PC-3 (cell line): ENCODE measurements around the gene MYLK2. TPM values are rescaled to one million over a fixed set of nuclear protein-coding genes. Genes with fewer than 3 reads are reported as not detected.

Experiments used
- ATAC-seq: fragments of 200-7000 bp; cut with Tn5 transposase; 2 replicates; pipeline ENCODE4 v1.9.1; 2020; ENCODE audit warnings: mild to moderate bottlenecking, moderate library complexity
- BruUV-seq: library from RNA; stranded (reverse); fragments of 400-500 nt; replicated peaks from 2 replicates; lab custom pipeline; 2021; lab: Mats Ljungman, UMichigan
- CTCF ChIA-PET: fragments of 300-600 bp; sonication (Branson Sonifier 250); formaldehyde crosslinking; loops from one replicate; lab custom pipeline; 2022; ENCODE audit warnings: antibody characterized with exemption; lab: Charles Lee
- POLR2A ChIA-PET: fragments of 300-600 bp; sonication (Branson Sonifier 250); formaldehyde crosslinking; loops from one replicate; lab custom pipeline; 2022; ENCODE audit warnings: antibody characterized with exemption; ENCODE audit not compliant: unreplicated experiment; lab: Charles Lee
- DNase-seq: peaks from one replicate; pipeline ENCODE4 v3.0.0-alpha.2; 2015
- H2AFZ ChIP-seq: fragments of 300-600 bp; sonication (generic); 2 replicates; pipeline ENCODE4 v1.6.0; 2016; ENCODE audit warnings: antibody characterized with exemption, low read length
- H3F3A ChIP-seq: fragments of 300-600 bp; sonication (generic); one replicate; pipeline ENCODE4 v1.6.0; 2017; ENCODE audit warnings: antibody characterized with exemption, low read length, control low read depth, mild to moderate bottlenecking; ENCODE audit not compliant: unreplicated experiment
- H3K27ac ChIP-seq: fragments of 300-600 bp; sonication (generic); 2 replicates; pipeline ENCODE4 v1.5.1; 2016; ENCODE audit warnings: mild to moderate bottlenecking, low read length
- H3K27me3 ChIP-seq: fragments of 300-600 bp; sonication (generic); 2 replicates; pipeline ENCODE4 v1.6.1; 2016; ENCODE audit warnings: low read length, mixed read lengths
- H3K36me3 ChIP-seq: fragments of 300-600 bp; sonication (generic); 2 replicates; pipeline ENCODE4 v1.6.1; 2016; ENCODE audit warnings: low read depth, mixed run types, low read length, mixed read lengths
- H3K4me1 ChIP-seq: fragments of 300-600 bp; sonication (generic); 2 replicates; pipeline ENCODE4 v1.5.1; 2016; ENCODE audit warnings: low read length; ENCODE audit not compliant: insufficient read depth
- H3K4me2 ChIP-seq: fragments of 300-600 bp; sonication (generic); 2 replicates; pipeline ENCODE4 v1.6.0; 2016; ENCODE audit warnings: low read length
- H3K4me3 ChIP-seq: fragments of 300-600 bp; sonication (generic); 2 replicates; pipeline ENCODE4 v1.5.1; 2016; ENCODE audit warnings: mild to moderate bottlenecking, low read length, mixed read lengths
- H3K79me2 ChIP-seq: fragments of 300-600 bp; sonication (generic); 2 replicates; pipeline ENCODE4 v1.6.1; 2017; ENCODE audit warnings: low read length, mixed read lengths
- H3K9ac ChIP-seq: fragments of 300-600 bp; sonication (generic); 2 replicates; pipeline ENCODE4 v1.6.0; 2016; ENCODE audit warnings: mild to moderate bottlenecking, low read length
- H3K9me2 ChIP-seq: fragments of 300-600 bp; sonication (generic); replicated peaks from 2 replicates; pipeline ENCODE4 v1.6.1; 2016; ENCODE audit warnings: mixed run types, low read length, mixed read lengths
- H3K9me3 ChIP-seq: fragments of 300-600 bp; sonication (generic); 2 replicates; pipeline ENCODE4 v1.6.1; 2016; ENCODE audit warnings: low read length, mixed read lengths
- H4K20me1 ChIP-seq: fragments of 300-600 bp; sonication (generic); 2 replicates; pipeline ENCODE4 v1.6.1; 2016; ENCODE audit warnings: low read length, mixed read lengths
- CTCF ChIP-seq: fragments of 300-600 bp; sonication (generic); conservative IDR thresholded peaks from 2 replicates; pipeline ENCODE4 v1.5.1; 2017; ENCODE audit warnings: antibody characterized with exemption, low read depth, mild to moderate bottlenecking, low read length
- EZH2 ChIP-seq: fragments of 300-600 bp; sonication (generic); IDR thresholded peaks from one replicate; pipeline ENCODE4 v1.6.1; 2017; ENCODE audit warnings: antibody characterized with exemption, mild to moderate bottlenecking, low read length; ENCODE audit not compliant: unreplicated experiment
- EZH2phosphoT487 ChIP-seq: fragments of 300-600 bp; sonication (generic); IDR thresholded peaks from 2 replicates; pipeline ENCODE4 v1.6.1; 2018; ENCODE audit warnings: mild to moderate bottlenecking, antibody characterized with exemption, low read length, borderline replicate concordance
- intact Hi-C: fragments of 100-400 bp; cut with micrococcal nuclease; formaldehyde crosslinking; loops from 2 replicates; pipeline ENCODE4 v1.9.0; 2023
- total RNA-seq: library from RNA; depleted of rRNA; stranded (reverse); fragments of >200 nt; gene quantifications from 2 replicates; pipeline ENCODE4 v1.2.3, GENCODE V29; 2014

MYLK2 gene
- total RNA-seq, 1 experiment from 2014 or later: 1.7 TPM

GRCh38 chr20:31835554-31835953, 16.4 kb downstream of the MYLK2 start:
- no peak overlapping the region for H2AFZ ChIP-seq
- H3K79me2 ChIP-seq: no peaks in the 10 kb centered on the region
- no peak overlapping the region for H3K27ac ChIP-seq
- 0 out of 2 replicates have a peak, but pooled peaks cover 3% of the 10 kb centered on the region for H4K20me1 ChIP-seq
- no peaks in the 10 kb centered on the region for H3F3A ChIP-seq
- H3K9ac ChIP-seq: no peak overlapping the region
- H3K9me2 ChIP-seq: no peaks in the 10 kb centered on the region
- H3K9me3 ChIP-seq: no peaks in the 10 kb centered on the region
- H3K27me3 ChIP-seq: no peaks in the 10 kb centered on the region
- BruUV-seq: no TSS peak
- intact Hi-C loops: loop anchor here (5.0 kb wide), 1 partner anchor 108 kb away; no protein-coding TSS in a partner anchor
- ChIA-PET CTCF (no interaction called here), POLR2A (no interaction called here)
- DNase-seq (no peak), ATAC-seq (peak; percentile 7)
- no peaks in the 10 kb centered on the region for H3K36me3 ChIP-seq
- no peak overlapping the region for H3K4me3 ChIP-seq
- H3K4me2 ChIP-seq: peak overlapping the region; percentile 44
- TF ChIP-seq EZH2phosphoT487 (no peak), CTCF (no peak), EZH2 (no peak)
- peaks cover 17% of the 10 kb centered on the region for H3K4me1 ChIP-seq

- Histone ChIP-seq H3K9ac (no peak overlapping the region), H3K4me1 (peaks cover 17% of the 10 kb centered on the region), H3K27ac (no peak overlapping the region), H3K9me2 (no peaks in the 10 kb centered on the region), H3K36me3 (no peaks in the 10 kb centered on the region), H3K4me3 (no peak overlapping the region), H4K20me1 (0 out of 2 replicates have a peak, but pooled peaks cover 3% of the 10 kb centered on the region), H3K27me3 (no peaks in the 10 kb centered on the region), H2AFZ (no peak overlapping the region), H3F3A (no peaks in the 10 kb centered on the region), H3K9me3 (no peaks in the 10 kb centered on the region), H3K4me2 (peak overlapping the region; percentile 44), H3K79me2 (no peaks in the 10 kb centered on the region)
- POLR2A ChIA-PET: interaction anchor here (0.5 kb wide), 1 partner anchor 44 kb away, joined by 8 read pairs; no protein-coding TSS in a partner anchor
- ATAC-seq (peak; percentile 94), DNase-seq (peak; percentile 94)
- intact Hi-C loops: loop anchor here (1.0 to 5.0 kb wide), 2 partner anchors 43 to 109 kb away; no protein-coding TSS in a partner anchor
- CTCF ChIA-PET: no interaction called here
- BruUV-seq: no TSS peak
- TF ChIP-seq EZH2phosphoT487 (no peak), EZH2 (no peak), CTCF (no peak)
Measured at GRCh38 chr20:31835977-31836852, 17.1 kb downstream of the MYLK2 start.
